Left ventricle myocardium inferior (tissue), 1 donor: ENCODE data around the gene FBXO41. TPM values are rescaled to one million over a fixed set of nuclear protein-coding genes. Genes with fewer than 3 reads are reported as not detected.

Experiments
- DNase-seq: peaks from one replicate; pipeline ENCODE4 v3.0.0-alpha.2; 2020
- H3K27ac ChIP-seq: fragments of 200-600 bp; replicated peaks from 2 replicates; pipeline ENCODE4 v1.8.0; 2021
- H3K27me3 ChIP-seq: fragments of 200-600 bp; 2 replicates; pipeline ENCODE4 v1.8.0; 2021; ENCODE audit warnings: low read depth
- H3K36me3 ChIP-seq: fragments of 200-600 bp; 2 replicates; pipeline ENCODE4 v1.8.0; 2021
- H3K4me1 ChIP-seq: fragments of 200-600 bp; 2 replicates; pipeline ENCODE4 v1.8.0; 2021
- H3K4me3 ChIP-seq: fragments of 200-600 bp; 2 replicates; pipeline ENCODE4 v1.8.0; 2021; ENCODE audit warnings: mild to moderate bottlenecking, moderate library complexity
- H3K9me3 ChIP-seq: fragments of 200-600 bp; replicated peaks from 2 replicates; pipeline ENCODE4 v1.8.0; 2021
- CTCF ChIP-seq: fragments of 200-600 bp; IDR thresholded peaks from 2 replicates; pipeline ENCODE4 v1.8.0; 2021; ENCODE audit warnings: antibody characterized with exemption, mild to moderate bottlenecking, borderline replicate concordance
- intact Hi-C: fragments of 100-400 bp; cut with micrococcal nuclease; formaldehyde crosslinking; loops from one replicate; pipeline ENCODE4 v1.11.0; 2022
- total RNA-seq: library from RNA; stranded (reverse); fragmentation: NEBNext Ultra II Directional; extraction: Animal tissue kit (Norgen Biotek cat#: 25700); gene quantifications from one replicate; pipeline ENCODE4 v1.2.1, GENCODE V29; 2021
- donor health status: DM: no; HTN: yes; CAD: no; lungs with severe emphysema.

The FBXO41 gene
- total RNA-seq, 1 donor from 2014 or later: 0.55 TPM

GRCh38 chr2:73225513-73226360 is 58.5 kb downstream of the FBXO41 start:
- Histone ChIP-seq H3K27ac (no peak overlapping the region), H3K36me3 (peaks cover 80% of the 10 kb centered on the region)

GRCh38 chr2:73223821-73224220 is 60.5 kb downstream of the FBXO41 start:
- Histone ChIP-seq H3K9me3 (no peaks in the 10 kb centered on the region), H3K4me1 (peaks cover 16% of the 10 kb centered on the region), H3K27ac (no peak overlapping the region), H3K4me3 (no peak overlapping the region), H3K36me3 (peaks cover 76% of the 10 kb centered on the region), H3K27me3 (no peaks in the 10 kb centered on the region)
- no peak for TF ChIP-seq CTCF
- intact Hi-C loops: no loop called here
- DNase-seq: no peak

More at GRCh38 chr2:73225513-73226360, 58.5 kb downstream of the FBXO41 start:
- DNase-seq: no peak
- intact Hi-C loops: no loop called here
- Histone ChIP-seq H3K4me1 (peaks cover 14% of the 10 kb centered on the region), H3K27me3 (no peaks in the 10 kb centered on the region), H3K9me3 (no peaks in the 10 kb centered on the region), H3K4me3 (no peak overlapping the region)
- no peak for TF ChIP-seq CTCF

- no peak for DNase-seq
- no peaks in the 10 kb centered on the region for H3K9me3 ChIP-seq
- H3K4me1 ChIP-seq: peaks cover 36% of the 10 kb centered on the region
- peaks cover 35% of the 10 kb centered on the region for H3K36me3 ChIP-seq
- H3K4me3 ChIP-seq: no peak overlapping the region
- no peaks in the 10 kb centered on the region for H3K27me3 ChIP-seq
- no peak for TF ChIP-seq CTCF
- H3K27ac ChIP-seq: peak overlapping the region; percentile 46
- intact Hi-C loops: no loop called here
Measured at GRCh38 chr2:73218298-73218697, 66.0 kb downstream of the FBXO41 start.

- Histone ChIP-seq H3K36me3 (peaks cover 31% of the 10 kb centered on the region), H3K27ac (peak overlapping the region; percentile 46), H3K4me3 (no peak overlapping the region), H3K4me1 (peaks cover 38% of the 10 kb centered on the region), H3K27me3 (no peaks in the 10 kb centered on the region), H3K9me3 (no peaks in the 10 kb centered on the region)
- intact Hi-C loops: no loop called here
- TF ChIP-seq CTCF: no peak
- DNase-seq: no peak
Measured at GRCh38 chr2:73217826-73218225, 66.5 kb downstream of the FBXO41 start.

- no peak for DNase-seq
- H3K4me3 ChIP-seq: no peak overlapping the region
Measured at GRCh38 chr2:73217160-73217559, 67.1 kb downstream of the FBXO41 start.

More at GRCh38 chr2:73217160-73217559, 67.1 kb downstream of the FBXO41 start:
- intact Hi-C loops: no loop called here
- peaks cover 38% of the 10 kb centered on the region for H3K4me1 ChIP-seq
- no peaks in the 10 kb centered on the region for H3K9me3 ChIP-seq
- TF ChIP-seq CTCF: no peak
- H3K27me3 ChIP-seq: no peaks in the 10 kb centered on the region
- H3K36me3 ChIP-seq: peaks cover 24% of the 10 kb centered on the region
- H3K27ac ChIP-seq: no peak overlapping the region
